HG02870 (cell line): ENCODE data around the gene AASDH.

Experiments used
- ATAC-seq: cut with Tn5 transposase; IDR thresholded peaks from one replicate; pipeline ENCODE4 v1.9.1; 2021; ENCODE audit warnings: mild to moderate bottlenecking, moderate library complexity; ENCODE audit not compliant: unreplicated experiment

AASDH gene

GRCh38 chr4:56288663-56289062 is 98.6 kb downstream of the AASDH start:
- ATAC-seq, result no peak
